Measurements from ENCODE around the gene THOC7.

DNA sequence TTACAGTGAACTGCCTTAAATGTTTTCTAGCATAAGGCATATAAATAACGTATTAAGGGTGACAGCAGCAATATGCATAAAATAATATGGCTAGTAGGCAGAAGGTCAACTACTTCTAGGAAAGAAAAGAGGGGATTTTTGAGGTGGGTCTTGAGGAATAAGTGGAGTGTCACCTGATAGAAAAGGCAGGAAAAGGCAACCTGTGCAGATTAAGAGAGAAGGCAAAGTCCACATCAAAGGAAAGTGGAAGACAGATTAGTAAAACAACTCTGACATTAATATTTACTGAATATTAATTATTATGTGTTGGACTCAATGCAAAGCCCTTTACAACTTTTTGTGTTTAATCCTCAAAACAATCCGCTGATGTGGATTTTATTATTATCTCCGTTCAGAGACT is 2.8 kb downstream of the THOC7 start:
- TF ChIP-seq, protein P1, sequence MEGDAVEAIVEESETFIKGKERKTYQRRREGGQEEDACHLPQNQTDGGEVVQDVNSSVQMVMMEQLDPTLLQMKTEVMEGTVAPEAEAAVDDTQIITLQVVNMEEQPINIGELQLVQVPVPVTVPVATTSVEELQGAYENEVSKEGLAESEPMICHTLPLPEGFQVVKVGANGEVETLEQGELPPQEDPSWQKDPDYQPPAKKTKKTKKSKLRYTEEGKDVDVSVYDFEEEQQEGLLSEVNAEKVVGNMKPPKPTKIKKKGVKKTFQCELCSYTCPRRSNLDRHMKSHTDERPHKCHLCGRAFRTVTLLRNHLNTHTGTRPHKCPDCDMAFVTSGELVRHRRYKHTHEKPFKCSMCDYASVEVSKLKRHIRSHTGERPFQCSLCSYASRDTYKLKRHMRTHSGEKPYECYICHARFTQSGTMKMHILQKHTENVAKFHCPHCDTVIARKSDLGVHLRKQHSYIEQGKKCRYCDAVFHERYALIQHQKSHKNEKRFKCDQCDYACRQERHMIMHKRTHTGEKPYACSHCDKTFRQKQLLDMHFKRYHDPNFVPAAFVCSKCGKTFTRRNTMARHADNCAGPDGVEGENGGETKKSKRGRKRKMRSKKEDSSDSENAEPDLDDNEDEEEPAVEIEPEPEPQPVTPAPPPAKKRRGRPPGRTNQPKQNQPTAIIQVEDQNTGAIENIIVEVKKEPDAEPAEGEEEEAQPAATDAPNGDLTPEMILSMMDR (IDR thresholded peaks at IDR 0.05 in 2 of 3, conservative IDR thresholded peaks at IDR 0.05 in 1 of 3; ENCODE audit: borderline replicate concordance in 1 of 3, insufficient read depth in 1 of 3, low read depth in 2 of 3, low read length in 2 of 3) = no peak
- TF ChIP-seq POLR2A (IDR thresholded peaks at IDR 0.05; ENCODE audit: borderline replicate concordance, extremely low read depth, insufficient read depth, insufficient read length) (no peak), TCF7L2 (IDR thresholded peaks at IDR 0.05; ENCODE audit: borderline replicate concordance, extremely low read depth, insufficient read depth, insufficient read length) (no peak), EZH2 (IDR thresholded peaks at IDR 0.05) (no peak), POLR2AphosphoS5 (IDR thresholded peaks at IDR 0.05; ENCODE audit: low read depth, low read length) (no peak)
- TF ChIP-seq, protein P2, sequence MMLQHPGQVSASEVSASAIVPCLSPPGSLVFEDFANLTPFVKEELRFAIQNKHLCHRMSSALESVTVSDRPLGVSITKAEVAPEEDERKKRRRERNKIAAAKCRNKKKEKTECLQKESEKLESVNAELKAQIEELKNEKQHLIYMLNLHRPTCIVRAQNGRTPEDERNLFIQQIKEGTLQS (IDR thresholded peaks at IDR 0.05) = no peak
- TF ChIP-seq, protein P3, sequence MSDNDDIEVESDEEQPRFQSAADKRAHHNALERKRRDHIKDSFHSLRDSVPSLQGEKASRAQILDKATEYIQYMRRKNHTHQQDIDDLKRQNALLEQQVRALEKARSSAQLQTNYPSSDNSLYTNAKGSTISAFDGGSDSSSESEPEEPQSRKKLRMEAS (IDR thresholded peaks at IDR 0.05) = no peak

Data from HCT116 (cell line).